Pancreas (tissue), 10 donors: ENCODE measurements around the gene CHCHD3. TPM values are rescaled to one million over a fixed set of nuclear protein-coding genes. Genes with fewer than 3 reads are reported as not detected.

Source experiments
- ATAC-seq, 4 donors: fragments of 200-7000 bp; cut with Tn5 transposase; one replicate each; pipeline versions ENCODE4 v1.8.0 to v1.9.1; 2020; ENCODE audit warnings: mild to moderate bottlenecking in 4 of 4, moderate library complexity in 4 of 4
- DNase-seq, 6 donors: peaks; one replicate each; pipeline ENCODE4 v3.0.0-alpha.2; 2020
- FAIRE-seq: peaks from 2 replicates; lab custom pipeline; 2012; peaks lifted over from hg19 to GRCh38; lab: Jason Lieb, UNC
- H3K27ac ChIP-seq, 4 donors: fragments of 200-600 bp; sonication (generic); 1 replicate in 3 of 4; 2 replicates in 1 of 4; pipeline versions ENCODE4 v1.5.0 to v1.8.0; 2020
- H3K27me3 ChIP-seq, 4 donors: fragments of 200-600 bp; one replicate each; pipeline ENCODE4 v1.8.0; 2021
- H3K36me3 ChIP-seq, 3 donors: fragments of 200-600 bp; sonication (generic) in 1 of 3; one replicate each; pipeline versions ENCODE4 v1.5.0 to v1.8.0; 2020 to 2021
- H3K4me1 ChIP-seq, 3 donors: fragments of 200-600 bp; one replicate each; pipeline ENCODE4 v1.8.0; 2021
- H3K4me3 ChIP-seq, 4 donors: fragments of 200-600 bp; sonication (generic) in 2 of 4; one replicate each; pipeline versions ENCODE4 v1.5.0 to v1.8.0; 2020 to 2021
- H3K9me3 ChIP-seq, 4 donors: fragments of 200-600 bp; one replicate each; pipeline ENCODE4 v1.8.0; 2021
- CTCF ChIP-seq, 4 donors: fragments of 200-600 bp; sonication (generic) in 3 of 4; IDR thresholded peaks; one replicate each; pipeline versions ENCODE4 v1.5.0 to v1.8.0; 2021; ENCODE audit warnings: antibody characterized with exemption in 4 of 4
- WGBS, 2 donors: extraction: QIAGEN DNeasy Blood & Tissue Kit; methylation state at CpG; one replicate each; pipeline ENCODE4 v1.1.7; 2013; 5-methylcytosine and 5-hydroxymethylcytosine counted together
- intact Hi-C, 3 donors: fragments of 100-400 bp; cut with DNase I; formaldehyde crosslinking; loops; one replicate each; pipeline versions ENCODE4 v1.11.1 to v1.14.2; 2022
- polyA plus RNA-seq, 2 donors: library from polyadenylated mRNA; stranded (reverse); fragments of 200-250 nt; gene quantifications; one replicate each; pipeline ENCODE4 v1.2.3, GENCODE V29; 2013
- total RNA-seq, 6 donors: library from RNA; stranded (reverse); fragmentation: NEBNext Ultra II Directional in 4 of 6; extraction: Animal tissue kit (Norgen Biotek cat#: 25700) in 4 of 6; gene quantifications; one replicate each; pipeline versions ENCODE4 v1.2.1 to v1.2.4, GENCODE V29; 2021 to 2023
- donor health status: healthy with polysubstance abuse.
- donor health status: DM: no; HTN: no; CAD: no; lungs with moderate emphysema.
- donor health status: DM: no; HTN: no; CAD: no.
- donor health status: control.
- donor health status: control.
- donor health status: Bipolar disorder and iron deficiency.
- donor health status: DM: yes; HTN: yes; CAD: no.
- donor health status: DM: no; HTN: no; CAD: no.
- donor health status: DM: no; HTN: no; CAD: no.
- donor health status: DM: yes; HTN: yes; CAD: no.

CHCHD3 gene
- total and polyA plus RNA-seq, 8 donors: 7.9 to 23.2 (median 19.3) TPM

GRCh38 chr7:132770055-132770454, 311.8 kb downstream of the CHCHD3 start:
- intact Hi-C loops: no loop called here
- no peak for TF ChIP-seq CTCF (IDR thresholded peaks at IDR 0.05)
- no peaks in the 10 kb centered on the region for H3K4me1 ChIP-seq
- H3K36me3 ChIP-seq: no peaks in the 10 kb centered on the region
- no peak overlapping the region for H3K4me3 ChIP-seq
- H3K27ac ChIP-seq: no peak overlapping the region
- DNase-seq (no peak), FAIRE-seq (no peak), ATAC-seq (no peak)
- H3K9me3 ChIP-seq: no peaks in the 10 kb centered on the region
- WGBS, 2 donors: 90 to 92% methylated on average over 2 of the region's 2 CpGs
- H3K27me3 ChIP-seq: no peaks in the 10 kb centered on the region

- H3K4me1 ChIP-seq: no peaks in the 10 kb centered on the region
- no peak for ATAC-seq
- no peaks in the 10 kb centered on the region for H3K36me3 ChIP-seq
- no peaks in the 10 kb centered on the region for H3K27me3 ChIP-seq
- no peak for DNase-seq
- no peak overlapping the region for H3K4me3 ChIP-seq
- no peaks in the 10 kb centered on the region for H3K9me3 ChIP-seq
- no peak overlapping the region for H3K27ac ChIP-seq
- 88 to 89% methylated on average over 2 of the region's 2 CpGs for WGBS, 2 donors
- TF ChIP-seq CTCF (IDR thresholded peaks at IDR 0.05): no peak
- FAIRE-seq: no peak
- intact Hi-C loops: no loop called here
These were observed 312.6 kb downstream of the CHCHD3 start for GRCh38 chr7:132769280-132769679.

GRCh38 chr7:132768099-132768498, 313.8 kb downstream of the CHCHD3 start:
- TF ChIP-seq CTCF (IDR thresholded peaks at IDR 0.05): no peak
- FAIRE-seq (no peak), ATAC-seq (no peak), DNase-seq (no peak)
- intact Hi-C loops: no loop called here
- no peak overlapping the region for H3K27ac ChIP-seq
- H3K4me1 ChIP-seq: no peaks in the 10 kb centered on the region
- no peaks in the 10 kb centered on the region for H3K27me3 ChIP-seq
- H3K36me3 ChIP-seq: no peaks in the 10 kb centered on the region
- no peaks in the 10 kb centered on the region for H3K9me3 ChIP-seq
- no peak overlapping the region for H3K4me3 ChIP-seq
- 86% methylated on average over 3 of the region's 3 CpGs for WGBS, 2 donors

- no peak for ATAC-seq
- no peaks in the 10 kb centered on the region for H3K4me1 ChIP-seq
- H3K36me3 ChIP-seq: no peaks in the 10 kb centered on the region
- DNase-seq: no peak
- 30 to 44% methylated on average over 5 of the region's 5 CpGs for WGBS, 2 donors
- no peak for FAIRE-seq
- H3K27me3 ChIP-seq: no peaks in the 10 kb centered on the region
- H3K9me3 ChIP-seq: no peaks in the 10 kb centered on the region
- no peak overlapping the region for H3K27ac ChIP-seq
- no peak for TF ChIP-seq CTCF (IDR thresholded peaks at IDR 0.05)
- H3K4me3 ChIP-seq: no peak overlapping the region
- intact Hi-C loops: no loop called here
These were observed 314.5 kb downstream of the CHCHD3 start for GRCh38 chr7:132767378-132767777.

GRCh38 chr7:132766660-132767059, 315.2 kb downstream of the CHCHD3 start:
- no peak for TF ChIP-seq CTCF (IDR thresholded peaks at IDR 0.05)
- 85 to 93% methylated on average over 1 of the region's 1 CpG for WGBS, 2 donors
- intact Hi-C loops: no loop called here
- no peak for DNase-seq
- Histone ChIP-seq H3K4me3 (no peak overlapping the region), H3K27me3 (no peaks in the 10 kb centered on the region), H3K27ac (no peak overlapping the region), H3K9me3 (no peaks in the 10 kb centered on the region), H3K36me3 (no peaks in the 10 kb centered on the region), H3K4me1 (no peaks in the 10 kb centered on the region)
- ATAC-seq: no peak
- no peak for FAIRE-seq
